Stimulated activated CD4-positive, alpha-beta T cell treated with anti-CD3 and anti-CD28 coated beads, Interleukin-1b, Interleukin-23, amount 100 ng/mL, for 48 hours (primary cell): ENCODE data around the gene RASSF4.
A peak's percentile ranks its signal among the peaks of the same experiment; 100 is the strongest.

Experiments used
- DNase-seq: peaks from one replicate; pipeline ENCODE4 v3.0.0-alpha.2; 2020

Gene RASSF4

GRCh38 chr10:44965104-44965503, 5.5 kb downstream of the RASSF4 start:
- DNase-seq: no peak

- DNase-seq: no peak
Observed at GRCh38 chr10:44965651-44966097, 6.1 kb downstream of the RASSF4 start.

DNA sequence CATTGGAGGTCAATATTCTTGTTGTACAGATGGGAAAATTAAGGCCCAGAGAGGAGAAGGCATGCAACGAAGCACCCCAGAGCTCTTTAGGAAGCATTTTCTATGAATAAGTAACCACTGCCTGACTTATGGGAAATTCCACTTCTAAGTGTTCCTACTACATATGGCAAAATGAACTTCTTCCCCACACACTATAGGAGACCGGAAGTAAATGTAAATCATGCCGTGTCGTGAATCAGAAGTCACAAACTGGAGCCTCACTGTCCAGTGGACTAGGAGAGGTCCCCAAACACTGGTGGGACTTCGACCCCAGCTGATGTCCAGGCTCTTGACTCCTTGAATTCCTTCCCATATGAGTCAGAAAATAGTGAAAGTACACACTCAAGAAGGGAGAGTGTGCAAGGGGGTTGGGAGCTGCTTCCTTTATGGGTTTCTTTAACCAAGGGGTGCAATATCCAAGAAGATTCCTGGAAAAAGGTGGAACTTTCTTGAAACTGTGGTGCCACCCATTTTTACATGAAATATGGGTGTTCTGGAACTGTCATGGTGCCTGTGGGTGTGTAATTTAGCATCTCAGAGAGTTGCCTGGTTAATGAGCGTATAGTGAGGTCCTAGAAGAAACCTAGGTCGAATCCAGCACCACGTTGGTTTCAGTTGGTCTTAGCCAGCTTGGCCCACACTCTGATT, 6.7 kb downstream of the RASSF4 start:
- no peak for DNase-seq

DNA sequence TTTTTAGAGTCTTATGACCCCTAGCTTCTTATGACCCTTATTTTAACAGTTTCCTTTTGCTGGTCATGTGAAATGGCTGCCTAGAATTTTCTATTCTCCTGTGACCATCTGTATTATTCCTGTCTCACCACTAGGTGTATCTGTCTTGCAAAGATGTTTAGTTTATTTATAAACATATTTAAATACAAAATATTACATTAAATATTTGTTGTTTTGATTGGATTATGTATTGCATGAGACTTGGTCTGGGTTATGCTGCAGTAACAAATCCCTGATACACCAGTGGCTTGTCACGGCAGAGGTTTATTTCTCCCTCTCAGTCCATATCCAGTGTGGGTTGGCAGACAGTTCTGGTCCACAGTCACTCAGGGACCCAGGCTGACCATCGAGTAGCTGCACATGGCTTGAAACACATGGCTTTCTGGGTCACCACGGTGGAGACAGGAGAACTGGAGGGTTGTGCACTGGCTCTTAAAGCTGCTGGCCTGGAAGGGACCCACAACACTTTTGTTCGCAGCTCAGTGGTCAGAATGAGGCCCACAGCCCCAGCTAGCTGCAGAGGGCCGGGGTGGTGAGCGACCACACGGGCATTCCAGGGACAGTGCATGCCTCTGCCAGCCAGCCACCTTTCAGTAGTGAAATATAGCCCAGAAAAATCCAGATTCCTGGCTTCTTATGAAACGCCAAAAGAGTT, 7.4 kb downstream of the RASSF4 start:
- DNase-seq: no peak

DNA sequence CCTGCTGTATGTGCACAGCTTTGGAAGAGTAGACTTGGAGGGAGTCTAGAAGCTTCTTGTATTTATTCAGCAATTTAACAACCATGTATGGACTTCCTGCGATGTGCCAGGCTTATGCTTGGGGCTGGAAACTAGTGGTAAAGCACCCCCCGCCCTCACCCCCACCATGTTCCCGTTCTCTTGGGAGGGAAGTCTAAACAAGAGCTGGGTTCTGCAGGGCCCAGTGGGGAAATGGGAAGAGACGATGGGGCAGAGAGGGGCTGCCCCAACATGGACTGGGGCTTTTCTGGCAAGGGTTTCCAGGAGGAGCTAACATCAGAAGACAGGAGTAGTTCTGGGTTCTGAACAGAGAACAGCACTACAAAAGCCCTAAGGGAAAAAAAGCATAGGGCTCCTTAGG, 8.0 kb downstream of the RASSF4 start:
- no peak for DNase-seq

- DNase-seq: no peak
Observed at GRCh38 chr10:44968091-44968490, 8.5 kb downstream of the RASSF4 start.

- DNase-seq: no peak
Observed at GRCh38 chr10:44968500-44969400, 9.1 kb downstream of the RASSF4 start.

DNA sequence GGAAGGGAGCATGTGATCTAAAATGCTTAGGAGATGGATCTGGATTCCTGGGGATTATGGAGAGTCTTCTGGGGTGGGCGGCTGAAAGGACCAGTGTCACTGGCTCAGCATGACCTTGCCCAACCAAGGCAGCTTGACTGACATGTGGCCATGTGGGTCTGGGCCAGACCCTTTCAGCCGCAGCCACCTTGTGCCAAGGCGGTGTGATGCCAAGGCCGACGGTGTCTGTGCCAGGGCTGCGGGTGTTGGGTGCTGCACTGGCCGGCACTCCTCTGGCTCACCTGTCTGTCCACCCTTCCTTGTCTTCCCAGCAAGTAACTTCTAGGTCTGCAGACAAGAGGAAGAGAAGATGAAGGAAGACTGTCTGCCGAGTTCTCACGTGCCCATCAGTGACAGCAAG, 10.3 kb downstream of the RASSF4 start:
- no peak for DNase-seq

DNA sequence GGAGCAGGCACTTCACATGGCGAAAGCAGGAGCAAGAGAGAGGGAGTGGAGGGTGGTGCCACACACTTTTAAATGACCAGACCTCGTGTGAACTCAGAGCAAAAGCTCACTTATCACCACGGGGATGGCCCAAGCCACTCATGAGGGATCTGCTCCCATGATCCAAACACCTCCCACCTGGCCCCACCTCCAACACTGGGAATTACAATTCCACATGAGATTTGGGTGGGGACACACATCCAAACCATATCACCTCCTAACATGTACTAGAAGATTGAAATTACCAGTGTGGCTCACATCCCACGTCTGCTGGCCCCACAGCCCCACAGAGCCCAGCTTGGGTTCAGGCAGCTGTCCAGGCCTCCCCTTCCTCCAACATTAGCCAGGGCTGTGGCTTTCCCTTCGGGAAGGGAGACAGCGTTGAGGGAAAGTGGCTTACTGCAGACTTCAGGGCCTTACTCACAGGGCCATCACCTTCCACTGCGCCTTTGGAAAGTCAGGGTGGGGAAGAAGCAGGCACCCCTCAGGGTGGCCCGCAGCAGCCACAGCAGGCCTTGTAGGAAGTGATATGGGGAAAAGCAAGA, 11.3 kb downstream of the RASSF4 start:
- no peak for DNase-seq

DNA sequence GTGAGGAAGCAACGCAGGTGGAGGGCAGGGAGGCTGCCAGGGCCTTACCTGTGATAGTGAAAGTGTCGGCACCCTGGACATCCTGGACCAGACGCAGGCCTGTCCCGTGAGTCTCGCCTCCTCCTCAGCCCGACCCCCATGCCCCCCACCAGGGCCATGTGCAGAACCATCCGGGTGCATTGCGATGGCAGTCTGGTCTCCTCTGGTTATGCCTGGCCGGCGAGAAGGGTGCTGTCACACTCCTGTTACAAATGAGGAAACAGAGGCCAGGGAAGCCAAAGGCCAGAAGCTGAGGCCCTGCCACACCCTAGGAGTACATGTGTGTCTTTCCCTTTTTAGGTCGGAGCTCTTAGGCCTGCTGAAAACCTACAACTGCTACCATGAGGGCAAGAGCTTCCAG, 11.8 kb downstream of the RASSF4 start:
- no peak for DNase-seq

- DNase-seq: no peak
Observed at GRCh38 chr10:44971935-44972757, 12.5 kb downstream of the RASSF4 start.

GRCh38 chr10:44972874-44973306, 13.3 kb downstream of the RASSF4 start:
- DNase-seq: no peak

DNA sequence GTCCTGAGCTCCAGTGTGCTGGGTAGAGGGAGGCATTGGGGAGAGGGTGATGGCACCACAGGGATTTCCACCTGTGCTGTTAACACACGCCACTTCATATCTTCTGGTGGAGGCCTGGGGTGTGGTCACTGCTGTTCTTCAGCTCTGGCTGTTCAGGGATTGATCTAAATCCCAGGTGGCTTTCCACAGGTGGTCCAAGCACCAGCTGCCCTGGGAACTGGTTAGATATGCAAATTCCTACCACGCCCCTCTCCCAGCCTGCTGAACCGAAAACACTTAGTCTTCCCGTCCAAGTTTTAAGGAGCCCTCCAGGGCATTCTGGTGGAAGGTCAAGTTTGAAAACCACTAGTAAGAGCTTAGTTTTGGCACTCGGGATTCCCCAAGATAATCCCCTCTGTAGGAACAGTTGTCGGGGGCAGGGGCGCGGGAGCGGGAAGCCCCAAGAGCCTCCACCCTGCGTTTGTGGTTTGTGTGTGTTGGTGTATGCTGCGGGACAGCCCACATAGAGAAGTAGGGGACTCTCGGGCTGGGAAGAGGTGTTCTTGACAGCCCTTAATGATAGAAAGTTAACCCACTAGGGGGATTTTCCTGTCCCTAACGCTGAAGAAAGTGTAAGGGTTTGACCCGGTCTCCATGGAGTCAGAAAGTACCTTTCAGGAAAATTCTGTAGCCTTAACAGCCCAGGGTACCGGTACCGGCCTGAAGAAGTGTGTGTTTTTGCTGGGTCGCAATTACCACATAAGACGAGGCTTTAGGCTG, 13.9 kb downstream of the RASSF4 start:
- no peak for DNase-seq

GRCh38 chr10:44974082-44974627, 14.6 kb downstream of the RASSF4 start:
- DNase-seq: no peak

DNA sequence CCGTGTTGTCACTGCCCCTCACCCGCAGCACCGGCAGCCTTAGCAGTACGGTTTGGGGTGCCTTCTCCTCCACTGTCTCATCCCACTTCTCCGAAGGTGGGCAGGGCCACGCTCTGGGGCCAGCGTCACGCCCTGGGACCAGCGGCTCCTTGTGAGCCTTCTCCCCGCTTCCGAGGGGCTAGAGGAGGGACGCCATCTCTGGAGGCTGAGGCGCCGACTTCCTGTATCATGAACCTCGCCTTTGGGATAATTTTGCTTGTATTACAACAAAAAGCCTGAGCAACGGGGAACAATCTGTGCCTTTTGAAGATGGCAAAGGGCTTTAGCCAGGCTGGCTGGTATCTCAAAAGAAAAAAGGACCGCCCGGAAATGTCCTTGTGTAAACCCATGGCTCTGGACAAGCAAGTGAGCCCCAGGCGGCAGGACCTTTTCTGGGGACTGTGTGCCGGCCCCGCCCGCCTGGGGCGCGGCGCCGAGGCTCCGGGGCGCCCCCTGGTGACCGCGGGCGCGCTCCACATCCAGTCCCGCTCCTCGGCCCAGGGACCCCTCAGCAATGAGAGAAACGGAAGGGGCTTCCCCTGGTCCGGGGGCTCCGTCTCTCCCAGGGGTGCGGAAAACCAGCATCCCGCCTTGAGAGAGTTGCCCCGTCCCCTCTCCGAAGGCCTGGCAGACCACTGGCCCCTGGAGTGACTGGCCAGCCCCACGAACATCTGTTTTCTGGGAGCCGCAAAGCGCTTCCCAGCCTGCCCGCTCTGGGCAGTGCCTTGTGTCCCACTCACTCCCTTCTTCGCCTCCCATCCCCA, 15.2 kb downstream of the RASSF4 start:
- peak; percentile 49 for DNase-seq

GRCh38 chr10:44975431-44976331, 16.1 kb downstream of the RASSF4 start:
- DNase-seq: no peak

DNA sequence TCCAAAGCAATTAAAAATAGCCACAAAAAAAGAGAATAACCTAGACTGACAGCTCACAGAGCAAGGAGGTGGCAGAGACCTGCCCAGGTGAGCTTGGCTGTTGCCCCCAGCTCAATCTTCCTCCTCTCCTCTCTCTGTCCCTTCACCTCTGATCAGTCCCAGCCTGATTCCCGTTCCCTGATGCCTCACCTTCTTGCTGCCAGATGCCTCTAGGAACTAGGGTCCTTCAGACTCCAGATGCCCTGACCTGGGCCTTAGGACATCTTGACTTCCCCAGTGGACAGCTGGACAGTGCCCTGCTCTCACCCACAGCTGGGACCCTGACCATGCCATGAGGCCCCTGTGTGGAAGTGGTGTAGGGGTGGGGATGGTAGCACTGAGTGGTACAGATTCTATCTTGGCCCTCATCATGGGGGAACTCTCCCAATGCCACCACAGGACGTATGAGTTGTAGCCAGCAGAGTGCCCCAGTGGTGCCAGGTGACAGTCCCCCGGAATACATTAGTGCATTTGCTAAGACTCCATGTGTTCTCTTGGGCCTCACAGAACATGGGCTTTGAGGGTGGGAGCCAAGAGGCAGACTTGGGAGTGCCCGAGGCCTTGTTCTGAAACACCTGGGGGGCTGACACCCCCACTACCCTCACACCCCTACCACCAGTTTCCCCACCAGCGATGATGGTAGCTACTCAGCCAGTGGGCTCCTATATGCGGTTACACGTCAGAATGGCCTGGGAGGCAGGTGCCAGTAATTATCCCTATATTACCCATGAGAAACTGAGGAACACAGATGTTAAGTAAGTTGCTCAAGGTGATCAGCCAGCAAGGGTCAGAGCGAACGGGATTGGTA, 17.0 kb downstream of the RASSF4 start:
- DNase-seq: no peak
